SK-N-MC (cell line): ENCODE data around the gene CFAP141.

ENCODE experiments used
- EZH2 ChIP-seq: fragments of 200-600 bp; sonication (generic); IDR thresholded peaks from one replicate; pipeline ENCODE4 v1.6.1; 2017; ENCODE audit warnings: antibody characterized with exemption
- FOXP2 ChIP-seq: optimal IDR thresholded peaks from 2 replicates; pipeline ENCODE3; 2011; ENCODE audit warnings: mild to moderate bottlenecking, moderate library complexity; ENCODE audit not compliant: insufficient read depth; ENCODE audit errors: extremely low read length, control extremely low read depth
- POLR2AphosphoS5 ChIP-seq: IDR thresholded peaks from 2 replicates; pipeline ENCODE4 v1.6.1; 2012; ENCODE audit warnings: mild to moderate bottlenecking, low read depth, low read length, borderline replicate concordance

DNA sequence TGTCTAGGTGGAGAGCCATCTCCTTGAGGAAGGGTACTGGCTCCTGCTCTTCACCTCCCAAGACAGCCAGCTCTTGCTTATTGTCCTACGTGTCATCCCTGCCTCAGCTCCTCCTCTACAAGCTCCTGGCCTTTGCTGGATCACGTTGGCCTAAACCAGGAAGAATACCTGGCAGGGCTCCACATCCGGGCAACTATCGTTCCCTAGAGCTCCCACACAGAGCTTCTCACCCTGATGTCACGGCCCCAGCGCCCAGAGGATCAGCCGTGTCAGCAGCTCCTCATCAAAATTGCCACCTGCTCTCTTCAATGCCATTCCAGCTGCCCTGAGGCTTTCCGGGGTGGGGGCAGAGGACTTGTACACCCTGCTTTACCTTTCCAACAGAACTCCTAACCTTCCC lies 12.3 kb downstream of the CFAP141 start:
- TF ChIP-seq POLR2AphosphoS5: no peak
- no peak for TF ChIP-seq EZH2
- TF ChIP-seq FOXP2: no peak
